LNCaP clone FGC (cell line): ENCODE measurements around the gene CABP5.

Source experiments
- DNase-seq: peaks from one replicate; pipeline ENCODE4 v3.0.0-alpha.2; 2011; ENCODE audit warnings: low read depth
- H3K4me3 ChIP-seq: 2 replicates; pipeline ENCODE4 v1.5.1; 2011; ENCODE audit warnings: mild to moderate bottlenecking, low read depth, low read length, control low read depth
- TF ChIP-seq, protein P1 (sequence below): IDR thresholded peaks from 2 replicates; pipeline ENCODE4 v1.5.1; 2012; ENCODE audit warnings: mild to moderate bottlenecking; ENCODE audit not compliant: control insufficient read depth, insufficient read depth; ENCODE audit errors: extremely low read depth

Gene CABP5

DNA sequence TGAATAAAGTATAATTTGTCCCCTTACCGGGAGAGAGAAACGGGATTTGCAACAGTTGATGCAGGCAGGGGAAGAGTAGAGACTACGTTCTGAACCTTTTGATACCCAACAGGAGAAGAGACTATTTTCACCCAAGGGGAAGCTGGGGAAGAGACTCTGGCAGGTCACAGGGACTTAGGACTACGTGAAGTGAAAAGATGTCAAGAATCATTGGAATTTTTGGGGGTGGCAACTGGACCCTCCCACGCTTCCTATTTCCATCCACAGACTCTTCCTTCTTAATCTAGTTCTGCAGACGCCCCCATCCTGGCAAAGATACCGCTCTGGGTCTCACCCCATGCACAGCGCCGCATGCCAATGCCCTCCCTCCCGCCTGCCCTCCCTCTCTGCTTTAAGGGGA, 13.8 kb downstream of the CABP5 start:
- no peak overlapping the region for H3K4me3 ChIP-seq
- no peak for DNase-seq
- TF ChIP-seq, protein P1, sequence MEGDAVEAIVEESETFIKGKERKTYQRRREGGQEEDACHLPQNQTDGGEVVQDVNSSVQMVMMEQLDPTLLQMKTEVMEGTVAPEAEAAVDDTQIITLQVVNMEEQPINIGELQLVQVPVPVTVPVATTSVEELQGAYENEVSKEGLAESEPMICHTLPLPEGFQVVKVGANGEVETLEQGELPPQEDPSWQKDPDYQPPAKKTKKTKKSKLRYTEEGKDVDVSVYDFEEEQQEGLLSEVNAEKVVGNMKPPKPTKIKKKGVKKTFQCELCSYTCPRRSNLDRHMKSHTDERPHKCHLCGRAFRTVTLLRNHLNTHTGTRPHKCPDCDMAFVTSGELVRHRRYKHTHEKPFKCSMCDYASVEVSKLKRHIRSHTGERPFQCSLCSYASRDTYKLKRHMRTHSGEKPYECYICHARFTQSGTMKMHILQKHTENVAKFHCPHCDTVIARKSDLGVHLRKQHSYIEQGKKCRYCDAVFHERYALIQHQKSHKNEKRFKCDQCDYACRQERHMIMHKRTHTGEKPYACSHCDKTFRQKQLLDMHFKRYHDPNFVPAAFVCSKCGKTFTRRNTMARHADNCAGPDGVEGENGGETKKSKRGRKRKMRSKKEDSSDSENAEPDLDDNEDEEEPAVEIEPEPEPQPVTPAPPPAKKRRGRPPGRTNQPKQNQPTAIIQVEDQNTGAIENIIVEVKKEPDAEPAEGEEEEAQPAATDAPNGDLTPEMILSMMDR: no peak

DNA sequence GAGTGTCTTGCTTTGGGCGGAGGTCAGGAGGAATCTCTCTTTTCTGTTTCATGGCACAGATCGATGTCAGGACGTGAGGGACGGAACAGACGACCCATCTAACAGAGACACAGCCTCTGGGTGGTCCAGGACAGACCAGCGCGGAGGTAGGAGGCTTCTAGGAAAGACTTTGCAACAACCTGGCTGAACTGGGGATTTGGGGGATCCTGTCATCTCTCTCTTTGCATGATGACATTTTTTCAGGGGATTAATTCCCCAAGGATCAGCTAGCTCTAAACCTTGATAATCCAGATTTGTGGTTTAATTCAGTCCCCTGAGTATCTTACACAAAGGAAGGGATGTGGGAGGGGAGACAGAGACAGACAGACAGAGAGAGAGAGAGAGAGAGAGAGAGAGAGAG, 14.4 kb downstream of the CABP5 start:
- H3K4me3 ChIP-seq: no peak overlapping the region
- DNase-seq: no peak
- TF ChIP-seq, protein P1: no peak

DNA sequence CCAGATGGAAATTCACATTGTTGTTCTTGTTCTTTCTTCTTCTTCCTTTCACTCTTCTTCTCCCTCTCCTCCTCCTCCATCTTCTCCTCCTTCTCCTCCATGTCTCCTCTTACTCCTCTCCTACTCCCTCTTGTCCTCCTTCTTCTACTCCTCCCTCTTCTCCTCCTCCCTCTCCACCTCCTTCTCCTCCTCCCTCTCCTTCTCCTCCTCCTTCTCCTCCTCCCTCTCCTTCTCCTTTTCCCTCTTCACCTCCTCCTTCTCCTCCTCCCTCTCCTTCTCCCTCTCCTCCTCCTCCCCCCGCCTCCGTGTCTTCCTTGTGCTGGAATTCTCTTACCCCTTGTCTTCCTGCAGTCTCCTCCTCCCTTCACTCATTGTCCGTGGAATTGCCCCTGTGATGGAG, 18.4 kb downstream of the CABP5 start:
- TF ChIP-seq, protein P1: no peak
- no peak for DNase-seq
- H3K4me3 ChIP-seq: no peak overlapping the region

DNA sequence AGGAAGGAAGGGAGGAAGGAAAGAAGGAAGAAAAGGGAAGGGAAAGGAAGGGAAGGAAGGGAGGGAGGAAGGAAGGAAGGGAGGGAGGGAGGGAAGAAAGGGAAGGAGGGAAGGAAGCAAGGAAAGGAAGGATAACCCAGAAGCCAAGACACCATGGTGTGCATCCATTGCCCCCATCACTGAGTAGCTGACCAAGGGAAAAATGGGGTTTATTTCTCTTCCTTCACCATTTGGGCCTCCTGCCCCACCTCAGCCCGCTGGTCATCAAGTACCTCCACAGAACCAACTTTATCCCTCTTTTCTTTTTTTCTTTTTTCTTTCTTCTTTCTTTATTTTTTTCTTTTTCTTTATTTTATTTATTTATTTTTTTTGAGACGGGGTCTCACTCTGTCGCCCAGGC, 20.4 kb downstream of the CABP5 start:
- no peak for DNase-seq
- TF ChIP-seq, protein P1: no peak
- no peak overlapping the region for H3K4me3 ChIP-seq

DNA sequence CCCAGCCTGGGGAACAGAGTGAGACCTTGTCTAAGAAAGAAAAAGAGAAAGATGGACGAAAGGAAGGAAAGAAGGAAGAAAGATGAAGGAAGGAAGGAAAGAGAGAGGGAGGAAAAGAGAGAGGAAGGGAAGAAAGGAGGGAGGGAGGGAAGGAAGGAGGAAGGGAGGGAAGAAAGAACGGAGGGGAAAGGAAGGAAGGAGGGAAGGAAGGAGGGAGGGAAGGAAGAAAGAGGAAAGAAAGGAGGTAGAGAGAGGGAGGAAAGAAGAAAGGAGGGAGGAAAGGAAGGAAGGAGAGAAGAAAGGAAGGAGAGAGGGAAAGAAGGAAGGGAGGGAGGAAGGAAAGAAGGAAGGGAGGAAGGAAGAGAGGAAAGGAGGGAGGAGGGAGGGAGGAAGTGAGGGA, 20.9 kb downstream of the CABP5 start:
- TF ChIP-seq, protein P1: no peak
- DNase-seq: no peak
- no peak overlapping the region for H3K4me3 ChIP-seq

DNA sequence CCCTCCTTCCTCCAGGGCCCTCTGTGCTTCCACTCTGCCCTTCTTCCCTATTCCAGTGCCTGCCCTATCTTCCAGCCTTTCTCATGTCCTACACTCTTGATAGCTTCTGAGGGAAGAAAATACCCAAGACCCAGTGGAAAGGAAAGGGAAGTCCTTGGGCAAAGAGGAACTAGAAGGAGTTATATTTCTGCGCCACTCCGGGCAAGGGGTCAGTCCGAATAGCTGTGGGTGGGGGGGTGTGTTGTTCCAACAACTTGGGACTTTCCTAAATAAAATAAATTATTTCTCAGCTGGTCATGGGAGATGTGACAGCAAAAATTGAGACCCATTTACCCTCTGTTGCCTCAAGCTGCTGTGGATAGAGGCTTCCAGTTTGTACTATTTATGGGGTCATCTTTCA, 23.2 kb downstream of the CABP5 start:
- no peak overlapping the region for H3K4me3 ChIP-seq
- TF ChIP-seq, protein P1: no peak
- no peak for DNase-seq

DNA sequence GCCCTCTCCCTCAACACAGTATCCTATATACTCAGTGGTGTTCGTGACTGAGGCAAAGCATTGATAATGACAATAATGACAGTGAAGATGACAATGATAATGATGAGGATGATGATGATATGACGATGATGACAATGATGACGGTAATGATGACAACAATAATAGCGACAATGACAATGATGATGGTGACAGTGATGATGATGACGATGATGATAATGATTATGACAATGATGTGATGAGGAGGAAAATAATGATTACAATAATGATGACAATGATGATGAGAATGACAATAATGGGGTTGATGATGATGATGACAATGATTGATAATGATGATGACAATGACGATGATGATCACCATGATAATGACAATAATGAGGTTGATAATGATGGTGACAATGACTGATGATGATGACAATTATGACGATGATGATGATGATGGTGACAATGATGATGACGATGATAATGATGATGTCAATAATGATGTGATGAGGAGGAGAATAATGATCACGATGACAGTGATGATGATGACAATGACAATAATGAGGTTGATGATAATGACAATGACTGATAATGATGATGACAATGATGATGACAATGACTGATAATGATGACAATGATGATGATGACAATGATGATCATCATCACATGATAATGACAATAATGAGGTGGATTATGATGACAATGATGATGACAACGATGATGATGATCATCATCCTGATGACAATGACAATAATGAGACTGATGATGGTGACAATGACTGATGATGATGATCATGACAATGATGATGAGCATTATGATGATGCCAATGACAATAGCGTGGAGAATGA, 32.7 kb downstream of the CABP5 start:
- TF ChIP-seq, protein P1: no peak
- DNase-seq: no peak
- no peak overlapping the region for H3K4me3 ChIP-seq
